RWPE2 (cell line): Measurements from ENCODE around the gene FAM170B.

ENCODE experiments used
- ATAC-seq: fragments of 200-7000 bp; cut with Tn5 transposase; 3 replicates; pipeline ENCODE4 v1.9.1; 2021; ENCODE audit warnings: low read depth
- DNase-seq: peaks from one replicate; pipeline ENCODE4 v3.0.0-alpha.2; 2020; ENCODE audit warnings: low spot score
- H3K27ac ChIP-seq: fragments of 450-650 bp; 2 replicates; pipeline ENCODE4 v1.5.1; 2017; ENCODE audit warnings: mild to moderate bottlenecking; ENCODE audit not compliant: poor library complexity, severe bottlenecking
- H3K27me3 ChIP-seq: fragments of 250-450 bp; sonication (Bioruptor Pico); 2 replicates; pipeline ENCODE4 v1.5.1; 2021; ENCODE audit warnings: mild to moderate bottlenecking, moderate library complexity; ENCODE audit not compliant: insufficient read depth, poor library complexity, severe bottlenecking
- H3K36me3 ChIP-seq: fragments of 250-450 bp; sonication (Bioruptor Pico); 2 replicates; pipeline ENCODE4 v1.5.1; 2020; ENCODE audit warnings: low read depth, mild to moderate bottlenecking, moderate library complexity
- H3K4me1 ChIP-seq: fragments of 250-450 bp; sonication (Bioruptor Pico); 2 replicates; pipeline ENCODE4 v1.5.1; 2021; ENCODE audit warnings: mild to moderate bottlenecking, moderate library complexity; ENCODE audit not compliant: insufficient read depth, poor library complexity, severe bottlenecking
- H3K4me3 ChIP-seq: fragments of 250-450 bp; sonication (Bioruptor Pico); 2 replicates; pipeline ENCODE4 v1.5.1; 2021; ENCODE audit warnings: mild to moderate bottlenecking, moderate library complexity; ENCODE audit not compliant: severe bottlenecking
- H3K9me3 ChIP-seq: fragments of 250-450 bp; sonication (Bioruptor Pico); 2 replicates; pipeline ENCODE4 v1.5.1; 2021; ENCODE audit warnings: mild to moderate bottlenecking, moderate library complexity; ENCODE audit not compliant: severe bottlenecking
- TF ChIP-seq, protein P1 (sequence below): fragments of 450-650 bp; IDR thresholded peaks from one replicate; pipeline ENCODE4 v1.5.1; 2017; ENCODE audit warnings: mild to moderate bottlenecking, moderate library complexity; ENCODE audit not compliant: poor library complexity, severe bottlenecking

Gene FAM170B

GRCh38 chr10:49136525-49136924 lies 2.7 kb upstream of the FAM170B start:
- ATAC-seq = no peak
- no peaks in the 10 kb centered on the region for H3K4me1 ChIP-seq
- TF ChIP-seq, protein P1, sequence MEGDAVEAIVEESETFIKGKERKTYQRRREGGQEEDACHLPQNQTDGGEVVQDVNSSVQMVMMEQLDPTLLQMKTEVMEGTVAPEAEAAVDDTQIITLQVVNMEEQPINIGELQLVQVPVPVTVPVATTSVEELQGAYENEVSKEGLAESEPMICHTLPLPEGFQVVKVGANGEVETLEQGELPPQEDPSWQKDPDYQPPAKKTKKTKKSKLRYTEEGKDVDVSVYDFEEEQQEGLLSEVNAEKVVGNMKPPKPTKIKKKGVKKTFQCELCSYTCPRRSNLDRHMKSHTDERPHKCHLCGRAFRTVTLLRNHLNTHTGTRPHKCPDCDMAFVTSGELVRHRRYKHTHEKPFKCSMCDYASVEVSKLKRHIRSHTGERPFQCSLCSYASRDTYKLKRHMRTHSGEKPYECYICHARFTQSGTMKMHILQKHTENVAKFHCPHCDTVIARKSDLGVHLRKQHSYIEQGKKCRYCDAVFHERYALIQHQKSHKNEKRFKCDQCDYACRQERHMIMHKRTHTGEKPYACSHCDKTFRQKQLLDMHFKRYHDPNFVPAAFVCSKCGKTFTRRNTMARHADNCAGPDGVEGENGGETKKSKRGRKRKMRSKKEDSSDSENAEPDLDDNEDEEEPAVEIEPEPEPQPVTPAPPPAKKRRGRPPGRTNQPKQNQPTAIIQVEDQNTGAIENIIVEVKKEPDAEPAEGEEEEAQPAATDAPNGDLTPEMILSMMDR = no peak
- H3K27me3 ChIP-seq = no peaks in the 10 kb centered on the region
- no peak overlapping the region for H3K4me3 ChIP-seq
- H3K9me3 ChIP-seq = no peaks in the 10 kb centered on the region
- DNase-seq = no peak
- no peak overlapping the region for H3K27ac ChIP-seq
- H3K36me3 ChIP-seq = no peaks in the 10 kb centered on the region

DNA sequence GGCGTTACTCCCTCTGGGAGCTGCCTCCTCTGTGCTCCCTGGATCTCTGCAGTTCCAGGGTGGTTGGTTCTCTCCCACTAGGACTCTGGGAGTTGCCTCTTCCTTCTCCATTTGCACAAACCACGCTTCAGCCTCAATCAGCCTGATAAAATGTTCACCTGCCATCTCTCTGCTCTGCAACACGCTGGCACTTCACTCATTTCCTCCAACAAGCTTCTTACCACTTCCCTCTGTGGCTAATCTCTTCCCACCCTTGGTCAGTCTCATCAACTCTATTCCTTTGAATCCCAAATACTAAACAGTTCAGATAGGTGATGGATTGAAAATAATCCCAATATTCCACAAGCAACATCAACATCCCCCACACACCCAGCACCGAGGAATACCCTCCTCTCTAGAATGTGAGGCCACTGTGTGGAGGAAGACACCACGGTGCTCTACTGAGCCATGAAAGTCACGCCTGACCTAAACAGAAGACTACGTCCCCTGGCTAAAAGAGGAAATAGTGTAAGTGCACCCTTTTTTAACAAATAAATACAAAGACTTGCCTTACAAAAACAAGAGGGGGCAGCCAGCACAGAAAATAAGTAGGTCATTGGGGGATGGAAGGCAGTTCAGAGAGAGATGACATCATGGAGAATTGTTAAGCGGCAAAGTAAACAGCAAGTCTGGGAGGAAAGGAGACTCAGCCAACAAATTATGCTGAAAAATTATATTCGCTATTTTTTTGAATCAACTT lies 1.9 kb upstream of the FAM170B start:
- Histone ChIP-seq H3K4me1 (no peaks in the 10 kb centered on the region), H3K4me3 (no peak overlapping the region), H3K27ac (no peak overlapping the region), H3K9me3 (no peaks in the 10 kb centered on the region), H3K27me3 (no peaks in the 10 kb centered on the region), H3K36me3 (no peaks in the 10 kb centered on the region)
- DNase-seq (no peak), ATAC-seq (no peak)
- TF ChIP-seq, protein P1 = no peak

DNA sequence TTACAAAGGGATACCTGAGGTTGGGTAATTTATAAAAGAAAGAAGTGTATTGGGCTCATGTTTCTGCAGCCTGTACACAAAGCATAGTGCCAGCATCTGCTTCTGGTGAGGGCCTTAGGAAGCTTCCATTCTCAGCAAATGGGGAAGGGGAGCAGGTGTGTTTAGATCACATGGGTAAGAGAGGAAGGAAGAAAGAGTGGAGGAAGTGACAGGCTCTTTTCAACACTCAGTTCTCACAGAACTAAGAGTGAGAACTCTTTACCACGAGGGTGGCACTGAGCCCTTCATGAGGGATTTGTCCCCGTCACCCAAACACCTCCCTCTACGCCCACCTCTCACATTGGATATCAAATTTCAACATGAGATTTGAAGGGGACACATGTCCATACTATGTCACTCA lies 506 bp upstream of the FAM170B start:
- DNase-seq (no peak), ATAC-seq (no peak)
- Histone ChIP-seq H3K27ac (no peak overlapping the region), H3K36me3 (no peaks in the 10 kb centered on the region), H3K4me3 (no peak overlapping the region), H3K9me3 (no peaks in the 10 kb centered on the region), H3K27me3 (no peaks in the 10 kb centered on the region), H3K4me1 (no peaks in the 10 kb centered on the region)
- TF ChIP-seq, protein P1 = no peak

DNA sequence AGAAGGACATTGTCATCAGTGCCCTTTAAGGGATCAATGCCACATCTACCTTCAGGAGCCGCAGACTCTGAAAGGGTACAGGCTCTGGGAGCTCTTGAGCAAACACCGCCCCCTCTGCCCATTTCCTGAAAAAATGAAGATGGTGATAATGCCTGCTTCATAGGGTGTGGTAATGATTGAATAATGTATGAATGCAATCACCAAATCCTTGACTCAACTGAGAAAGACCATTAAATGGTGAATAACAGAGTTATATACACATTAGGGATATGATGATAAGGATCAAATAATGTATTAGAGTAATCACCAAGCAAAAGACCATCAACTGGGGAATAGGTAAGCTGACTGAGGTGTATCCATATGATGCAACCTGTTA lies 1.5 kb downstream of the FAM170B start:
- H3K27ac ChIP-seq = no peak overlapping the region
- no peaks in the 10 kb centered on the region for H3K27me3 ChIP-seq
- H3K9me3 ChIP-seq = no peaks in the 10 kb centered on the region
- H3K4me3 ChIP-seq = no peak overlapping the region
- DNase-seq = no peak
- H3K36me3 ChIP-seq = no peaks in the 10 kb centered on the region
- H3K4me1 ChIP-seq = no peaks in the 10 kb centered on the region
- no peak for ATAC-seq
- TF ChIP-seq, protein P1 = no peak
